Kidney (tissue), 14 donors: ENCODE results near the gene KDF1. TPM values are rescaled to one million over a fixed set of nuclear protein-coding genes. Genes with fewer than 3 reads are reported as not detected.

Source experiments
- DNase-seq, 5 donors: peaks; one replicate each; pipeline ENCODE4 v3.0.0-alpha.2; 2013 to 2020
- FAIRE-seq: peaks from 2 replicates; lab custom pipeline; 2012; peaks lifted over from hg19 to GRCh38; lab: Jason Lieb, UNC
- H3K27ac ChIP-seq, 2 donors: one replicate each; pipeline ENCODE4 v1.7.0; 2013; ENCODE audit warnings: low read depth in 2 of 2, low read length in 2 of 2, inconsistent platforms in 1 of 2
- H3K27me3 ChIP-seq: one replicate; pipeline ENCODE4 v1.7.1; 2013; ENCODE audit warnings: low read length, inconsistent platforms; ENCODE audit not compliant: control insufficient read depth, insufficient read depth
- H3K36me3 ChIP-seq, 3 donors: one replicate each; pipeline versions ENCODE4 v1.7.0 to v1.7.1; 2013; ENCODE audit warnings: low read length in 3 of 3, control low read depth in 1 of 3, inconsistent platforms in 1 of 3; ENCODE audit not compliant: insufficient read depth in 3 of 3, control insufficient read depth in 2 of 3
- H3K4me1 ChIP-seq, 3 donors: one replicate each; pipeline versions ENCODE4 v1.7.0 to v1.7.1; 2013; ENCODE audit warnings: low read length in 3 of 3, inconsistent platforms in 1 of 3, low read depth in 1 of 3; ENCODE audit not compliant: control insufficient read depth in 2 of 3, insufficient read depth in 2 of 3
- H3K4me3 ChIP-seq, 3 donors: one replicate each; pipeline versions ENCODE4 v1.7.0 to v1.8.1; 2013; ENCODE audit warnings: low read length in 3 of 3, control low read depth in 1 of 3, inconsistent platforms in 1 of 3
- H3K9ac ChIP-seq, 3 donors: one replicate each; pipeline versions ENCODE4 v1.7.0 to v1.7.1; 2013; ENCODE audit warnings: low read length in 3 of 3, control low read depth in 1 of 3, inconsistent platforms in 1 of 3
- H3K9me3 ChIP-seq, 3 donors: one replicate each; pipeline versions ENCODE4 v1.7.0 to v1.7.1; 2013; ENCODE audit warnings: low read length in 3 of 3, control low read depth in 1 of 3, inconsistent platforms in 1 of 3; ENCODE audit not compliant: control insufficient read depth in 2 of 3, insufficient read depth in 1 of 3
- CTCF ChIP-seq: IDR thresholded peaks from 3 replicates; pipeline ENCODE4 v1.5.1; 2012; ENCODE audit warnings: mild to moderate bottlenecking, moderate library complexity, borderline replicate concordance; ENCODE audit not compliant: insufficient read depth; ENCODE audit errors: extremely low read depth
- intact Hi-C: fragments of 100-400 bp; cut with DNase I; formaldehyde crosslinking; loops from one replicate; pipeline ENCODE4 v1.11.1; 2022
- polyA plus RNA-seq: library from polyadenylated mRNA; stranded (reverse); fragments of 350-450 nt; fragmentation: Illumina TruSeq; extraction: RNeasy Lipid Tissue Mini Kit (QIAGEN cat#74804); gene quantifications from one replicate; pipeline ENCODE4 v1.2.3, GENCODE V29; 2014; ENCODE audit warnings: low read depth, low replicate concordance; ENCODE audit not compliant: insufficient read depth
- total RNA-seq: library from RNA; stranded (reverse); fragmentation: NEBNext Ultra II Directional; extraction: Animal tissue kit (Norgen Biotek cat#: 25700); gene quantifications from one replicate; pipeline ENCODE4 v1.2.1, GENCODE V29; 2021
- donor health status: control.
- donor health status: control.
- donor health status: control.
- donor health status: control.
- donor health status: control.
- donor health status: DM: yes; HTN: yes; CAD: no.
- donor health status: Normal renal cell carcinoma (clear cell type).

The KDF1 gene
- total and polyA plus RNA-seq, 2 donors from 2014 or later = 14.1 to 19.3 TPM

- peaks cover 5 to 7% (median 7%) of the 10 kb centered on the region in 3 donors for H3K36me3 ChIP-seq
- H3K27me3 ChIP-seq = no peaks in the 10 kb centered on the region
- no peak for TF ChIP-seq CTCF
- no peaks in the 10 kb centered on the region for H3K9me3 ChIP-seq
- no peak overlapping the region for H3K27ac ChIP-seq
- H3K4me1 ChIP-seq = no peaks in the 10 kb centered on the region
- intact Hi-C loops = no loop called here
- FAIRE-seq = no peak
- DNase-seq = no peak
- H3K4me3 ChIP-seq = no peak overlapping the region
- H3K9ac ChIP-seq = no peak overlapping the region
Measured at GRCh38 chr1:26932531-26932930, 27.7 kb downstream of the KDF1 start.

GRCh38 chr1:26923711-26924110 lies 36.6 kb downstream of the KDF1 start:
- Histone ChIP-seq H3K4me3 (no peak overlapping the region), H3K27ac (no peak overlapping the region), H3K4me1 (peaks cover 4 to 14% (median 9%) of the 10 kb centered on the region in 3 donors), H3K9ac (no peak overlapping the region), H3K9me3 (no peaks in the 10 kb centered on the region), H3K27me3 (no peaks in the 10 kb centered on the region), H3K36me3 (peaks cover 2 to 9% (median 9%) of the 10 kb centered on the region in 3 donors)
- intact Hi-C loops = no loop called here
- DNase-seq (no peak), FAIRE-seq (no peak)
- no peak for TF ChIP-seq CTCF

GRCh38 chr1:26922901-26923300 lies 37.4 kb downstream of the KDF1 start:
- Histone ChIP-seq H3K27me3 (no peaks in the 10 kb centered on the region), H3K9me3 (no peaks in the 10 kb centered on the region), H3K4me1 (peaks cover 4 to 14% (median 9%) of the 10 kb centered on the region in 3 donors), H3K4me3 (peak overlapping the region in 2 of 3 donors; percentile 69 to 82), H3K9ac (peak overlapping the region in 1 of 3 donors; percentile 33), H3K36me3 (peaks cover 0 to 9% (median 6%) of the 10 kb centered on the region in 3 donors), H3K27ac (no peak overlapping the region)
- DNase-seq = no peak
- no peak for FAIRE-seq
- intact Hi-C loops = no loop called here
- TF ChIP-seq CTCF = no peak

GRCh38 chr1:26922431-26922729 lies 37.9 kb downstream of the KDF1 start:
- intact Hi-C loops = no loop called here
- H3K9ac ChIP-seq = peak overlapping the region; percentile 2 to 88 (median 85)
- no peaks in the 10 kb centered on the region for H3K27me3 ChIP-seq
- no peak overlapping the region for H3K27ac ChIP-seq
- DNase-seq (no peak), FAIRE-seq (no peak)
- TF ChIP-seq CTCF = no peak
- peaks cover 4 to 14% (median 9%) of the 10 kb centered on the region in 3 donors for H3K4me1 ChIP-seq
- peaks cover 0 to 9% (median 6%) of the 10 kb centered on the region in 3 donors for H3K36me3 ChIP-seq
- peak overlapping the region; percentile 69 to 83 (median 82) for H3K4me3 ChIP-seq
- H3K9me3 ChIP-seq = no peaks in the 10 kb centered on the region
